PC-9 (cell line): ENCODE measurements around the gene LHFPL2. TPM values are rescaled to one million over a fixed set of nuclear protein-coding genes. Genes with fewer than 3 reads are reported as not detected.

ENCODE experiments used
- BruUV-seq: library from RNA; stranded (reverse); fragments of 400-500 nt; replicated peaks from 2 replicates; lab custom pipeline; 2021; lab: Mats Ljungman, UMichigan
- CTCF ChIA-PET: fragments of 300-600 bp; sonication (Branson Sonifier 250); formaldehyde crosslinking; loops from one replicate; lab custom pipeline; 2022; ENCODE audit warnings: antibody characterized with exemption; lab: Charles Lee
- POLR2A ChIA-PET: fragments of 300-600 bp; sonication (Branson Sonifier 250); formaldehyde crosslinking; loops from one replicate; lab custom pipeline; 2022; ENCODE audit warnings: antibody characterized with exemption; ENCODE audit not compliant: unreplicated experiment; lab: Charles Lee
- DNase-seq, 2 experiments: peaks; one replicate each; pipeline versions ENCODE4 v3.0.0 to v3.0.0-alpha.2; 2015 to 2022; ENCODE audit warnings: mixed read lengths in 1 of 2
- H2AFZ ChIP-seq: fragments of 200-600 bp; sonication (generic); 2 replicates; pipeline ENCODE4 v1.8.1; 2017; ENCODE audit warnings: antibody characterized with exemption
- H3F3A ChIP-seq: fragments of 200-600 bp; sonication (generic); 2 replicates; pipeline ENCODE4 v1.8.1; 2017; ENCODE audit warnings: antibody characterized with exemption, mild to moderate bottlenecking, low read depth; ENCODE audit not compliant: insufficient read depth
- H3K27ac ChIP-seq: fragments of 200-600 bp; sonication (generic); 2 replicates; pipeline ENCODE4 v1.6.1; 2016; ENCODE audit warnings: mixed run types
- H3K27me3 ChIP-seq: fragments of 200-600 bp; sonication (generic); 2 replicates; pipeline ENCODE4 v1.6.1; 2016; ENCODE audit warnings: low read depth, mixed run types; ENCODE audit not compliant: insufficient read depth
- H3K36me3 ChIP-seq: fragments of 200-600 bp; sonication (generic); 2 replicates; pipeline ENCODE4 v1.6.1; 2016; ENCODE audit warnings: low read depth, mixed run types
- H3K4me1 ChIP-seq: fragments of 200-600 bp; sonication (generic); replicated peaks from 2 replicates; pipeline ENCODE4 v1.6.1; 2016; ENCODE audit warnings: mixed run types; ENCODE audit not compliant: insufficient read depth
- H3K4me2 ChIP-seq: fragments of 200-600 bp; sonication (generic); 2 replicates; pipeline ENCODE4 v1.6.1; 2017; ENCODE audit warnings: mixed run types
- H3K4me3 ChIP-seq: fragments of 200-600 bp; sonication (generic); 2 replicates; pipeline ENCODE4 v1.6.1; 2016; ENCODE audit warnings: mixed run types
- H3K79me2 ChIP-seq: fragments of 200-600 bp; sonication (generic); 2 replicates; pipeline ENCODE4 v1.6.1; 2017; ENCODE audit warnings: low read depth, mixed run types
- H3K9me2 ChIP-seq: fragments of 200-600 bp; sonication (generic); 2 replicates; pipeline ENCODE4 v1.8.1; 2017; ENCODE audit warnings: mild to moderate bottlenecking; ENCODE audit not compliant: insufficient read depth
- H3K9me3 ChIP-seq: fragments of 200-600 bp; sonication (generic); 2 replicates; pipeline ENCODE4 v1.8.1; 2016; ENCODE audit warnings: low read depth; ENCODE audit not compliant: insufficient read depth
- H4K20me1 ChIP-seq: fragments of 200-600 bp; sonication (generic); 2 replicates; pipeline ENCODE4 v1.8.1; 2017; ENCODE audit not compliant: insufficient read depth
- CTCF ChIP-seq: fragments of 200-600 bp; sonication (generic); conservative IDR thresholded peaks from 2 replicates; pipeline ENCODE4 v1.6.1; 2017; ENCODE audit warnings: mixed run types, antibody characterized with exemption, mild to moderate bottlenecking, moderate library complexity
- EZH2 ChIP-seq: fragments of 200-600 bp; sonication (generic); IDR thresholded peaks from 2 replicates; pipeline ENCODE4 v1.8.0; 2017; ENCODE audit warnings: antibody characterized with exemption, low read depth
- intact Hi-C: fragments of 100-400 bp; cut with micrococcal nuclease; formaldehyde crosslinking; loops from one replicate; pipeline ENCODE4 v1.10.0; 2022; ENCODE audit not compliant: unreplicated experiment
- total RNA-seq: library from RNA; stranded (reverse); gene quantifications from 2 replicates; pipeline ENCODE4 v1.2.3, GENCODE V29; 2021

Gene LHFPL2
- total RNA-seq, 1 experiment from 2014 or later: 10.1 TPM

- Histone ChIP-seq H3K27ac (no peak overlapping the region), H3K9me3 (peaks cover 5% of the 10 kb centered on the region; the same call in 1 of the 2 replicates), H3K4me2 (no peak overlapping the region), H3K36me3 (no peaks in the 10 kb centered on the region), H2AFZ (no peak overlapping the region), H3K4me1 (peaks cover 11% of the 10 kb centered on the region), H3K79me2 (no peaks in the 10 kb centered on the region), H3K4me3 (no peak overlapping the region), H3F3A (peaks cover 7% of the 10 kb centered on the region), H4K20me1 (no peaks in the 10 kb centered on the region), H3K9me2 (no peaks in the 10 kb centered on the region), H3K27me3 (no peaks in the 10 kb centered on the region)
- TF ChIP-seq CTCF (no peak), EZH2 (no peak)
- BruUV-seq: no TSS peak
- POLR2A ChIA-PET: no interaction called here
- no peak for DNase-seq
- intact Hi-C loops: loop anchor here (10.0 kb wide), 1 partner anchor 191 kb away; no protein-coding TSS in a partner anchor
- CTCF ChIA-PET: no interaction called here
Observed at GRCh38 chr5:78693339-78693738, 44.8 kb upstream of the LHFPL2 start.

GRCh38 chr5:78691084-78691960, 42.8 kb upstream of the LHFPL2 start:
- H3K27ac ChIP-seq: no peak overlapping the region
- H3K79me2 ChIP-seq: no peaks in the 10 kb centered on the region
- H4K20me1 ChIP-seq: no peaks in the 10 kb centered on the region

More at GRCh38 chr5:78691084-78691960, 42.8 kb upstream of the LHFPL2 start:
- ChIA-PET POLR2A (no interaction called here), CTCF (no interaction called here)
- H3K27me3 ChIP-seq: no peaks in the 10 kb centered on the region
- peaks cover 4% of the 10 kb centered on the region; the same call in 1 of the 2 replicates for H3K9me3 ChIP-seq
- no peaks in the 10 kb centered on the region for H3F3A ChIP-seq
- intact Hi-C loops: loop anchor here (10.0 kb wide), 1 partner anchor 193 kb away; no protein-coding TSS in a partner anchor
- BruUV-seq: no TSS peak
- H3K36me3 ChIP-seq: no peaks in the 10 kb centered on the region
- H3K4me1 ChIP-seq: peaks cover 2% of the 10 kb centered on the region
- H3K4me3 ChIP-seq: no peak overlapping the region
- H3K4me2 ChIP-seq: no peak overlapping the region
- DNase-seq: no peak
- H2AFZ ChIP-seq: no peak overlapping the region
- H3K9me2 ChIP-seq: no peaks in the 10 kb centered on the region
- TF ChIP-seq EZH2: no peak
- no peak for TF ChIP-seq CTCF
